Measurements from ENCODE around the gene RLBP1. TPM values are rescaled to one million over a fixed set of nuclear protein-coding genes. Genes with fewer than 3 reads are reported as not detected.

The RLBP1 gene
- total and polyA plus RNA-seq, 8 donors = 0.13 to 1.3 TPM; not detected in 6

DNA sequence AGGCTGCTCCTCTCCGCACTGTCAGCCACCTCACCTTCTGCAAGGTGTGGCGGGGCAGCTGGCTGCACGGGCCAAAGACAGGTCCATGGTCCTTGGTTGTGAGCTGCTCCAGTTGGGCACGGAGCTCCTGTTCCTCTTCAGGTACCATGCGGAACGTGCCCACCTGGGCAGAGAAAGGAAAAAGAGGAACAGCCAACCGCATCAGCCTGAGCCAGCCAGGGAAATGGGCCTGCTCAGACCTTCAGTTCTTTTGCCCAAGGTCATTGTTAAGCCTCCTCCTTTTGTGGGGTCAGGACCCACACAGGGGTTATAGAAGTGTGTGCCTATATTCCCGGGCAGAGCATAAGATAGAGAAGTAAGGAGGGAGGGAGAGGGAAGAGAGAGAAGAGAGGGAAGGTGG is 2.8 kb downstream of the RLBP1 start:
- no peaks in the 10 kb centered on the region for H3K4me1 ChIP-seq
- no peaks in the 10 kb centered on the region for H3K27me3 ChIP-seq
- WGBS, 5 donors = 86 to 94% (median 89%) methylated on average over 8 of the region's 8 CpGs
- no peak overlapping the region for H3K4me3 ChIP-seq
- H3K9me3 ChIP-seq = no peaks in the 10 kb centered on the region
- intact Hi-C loops (cut with DNase I; ENCODE audit: low total_unique reads) = no loop called here
- H3K27ac ChIP-seq = no peak overlapping the region
- H3K36me3 ChIP-seq = no peaks in the 10 kb centered on the region
- TF ChIP-seq EP300 (IDR thresholded peaks at IDR 0.05) = no peak
- TF ChIP-seq, protein P1, sequence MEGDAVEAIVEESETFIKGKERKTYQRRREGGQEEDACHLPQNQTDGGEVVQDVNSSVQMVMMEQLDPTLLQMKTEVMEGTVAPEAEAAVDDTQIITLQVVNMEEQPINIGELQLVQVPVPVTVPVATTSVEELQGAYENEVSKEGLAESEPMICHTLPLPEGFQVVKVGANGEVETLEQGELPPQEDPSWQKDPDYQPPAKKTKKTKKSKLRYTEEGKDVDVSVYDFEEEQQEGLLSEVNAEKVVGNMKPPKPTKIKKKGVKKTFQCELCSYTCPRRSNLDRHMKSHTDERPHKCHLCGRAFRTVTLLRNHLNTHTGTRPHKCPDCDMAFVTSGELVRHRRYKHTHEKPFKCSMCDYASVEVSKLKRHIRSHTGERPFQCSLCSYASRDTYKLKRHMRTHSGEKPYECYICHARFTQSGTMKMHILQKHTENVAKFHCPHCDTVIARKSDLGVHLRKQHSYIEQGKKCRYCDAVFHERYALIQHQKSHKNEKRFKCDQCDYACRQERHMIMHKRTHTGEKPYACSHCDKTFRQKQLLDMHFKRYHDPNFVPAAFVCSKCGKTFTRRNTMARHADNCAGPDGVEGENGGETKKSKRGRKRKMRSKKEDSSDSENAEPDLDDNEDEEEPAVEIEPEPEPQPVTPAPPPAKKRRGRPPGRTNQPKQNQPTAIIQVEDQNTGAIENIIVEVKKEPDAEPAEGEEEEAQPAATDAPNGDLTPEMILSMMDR (IDR thresholded peaks at IDR 0.05) = no peak
- TF ChIP-seq POLR2AphosphoS5 (IDR thresholded peaks at IDR 0.05) = no peak
- no peak for TF ChIP-seq POLR2A (IDR thresholded peaks at IDR 0.05)
- DNase-seq = no peak

DNA sequence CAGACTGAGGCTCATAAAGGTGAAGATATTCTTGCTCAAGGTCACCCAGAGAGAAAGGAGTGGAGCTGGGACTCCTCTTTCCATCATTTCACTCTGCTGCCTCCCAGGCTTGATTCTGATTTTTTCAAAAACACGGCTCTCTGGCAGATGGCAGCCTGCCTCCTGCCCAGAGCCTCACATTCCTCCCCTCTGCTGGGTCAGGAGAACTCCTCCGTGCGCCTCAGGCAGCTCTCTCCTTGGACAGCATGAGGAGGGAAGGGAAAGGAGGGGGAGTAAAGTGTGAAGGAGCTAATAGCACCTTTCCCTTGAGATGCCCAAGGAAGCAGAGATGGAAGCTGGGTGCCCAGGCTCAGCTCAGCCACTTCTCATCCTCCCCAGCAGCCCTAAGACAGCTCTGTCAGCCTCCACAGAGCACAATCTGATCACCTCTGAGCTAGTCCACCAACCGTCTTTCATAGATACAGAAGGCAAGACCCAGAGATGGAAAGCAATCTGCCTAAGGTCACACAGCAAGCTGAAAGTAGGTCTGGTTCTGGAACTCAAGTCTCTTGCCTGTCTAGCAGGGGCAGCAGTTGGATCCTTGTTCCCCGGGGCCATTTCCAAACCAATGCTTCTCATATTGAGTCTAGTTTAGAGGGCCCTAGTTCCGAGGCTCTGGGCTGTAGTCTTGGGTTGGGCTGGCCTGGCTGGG is 3.5 kb downstream of the RLBP1 start:
- Histone ChIP-seq H3K27ac (no peak overlapping the region), H3K27me3 (no peaks in the 10 kb centered on the region), H3K9me3 (no peaks in the 10 kb centered on the region), H3K4me3 (no peak overlapping the region), H3K36me3 (no peaks in the 10 kb centered on the region), H3K4me1 (no peaks in the 10 kb centered on the region)
- TF ChIP-seq POLR2A (IDR thresholded peaks at IDR 0.05) (no peak), EP300 (IDR thresholded peaks at IDR 0.05) (no peak), POLR2AphosphoS5 (IDR thresholded peaks at IDR 0.05) (no peak)
- TF ChIP-seq, protein P1 (IDR thresholded peaks at IDR 0.05) = no peak
- WGBS, 5 donors = 63 to 71% (median 66%) methylated on average over 6 of the region's 6 CpGs
- DNase-seq = no peak
- intact Hi-C loops (cut with DNase I; ENCODE audit: low total_unique reads) = no loop called here

DNA sequence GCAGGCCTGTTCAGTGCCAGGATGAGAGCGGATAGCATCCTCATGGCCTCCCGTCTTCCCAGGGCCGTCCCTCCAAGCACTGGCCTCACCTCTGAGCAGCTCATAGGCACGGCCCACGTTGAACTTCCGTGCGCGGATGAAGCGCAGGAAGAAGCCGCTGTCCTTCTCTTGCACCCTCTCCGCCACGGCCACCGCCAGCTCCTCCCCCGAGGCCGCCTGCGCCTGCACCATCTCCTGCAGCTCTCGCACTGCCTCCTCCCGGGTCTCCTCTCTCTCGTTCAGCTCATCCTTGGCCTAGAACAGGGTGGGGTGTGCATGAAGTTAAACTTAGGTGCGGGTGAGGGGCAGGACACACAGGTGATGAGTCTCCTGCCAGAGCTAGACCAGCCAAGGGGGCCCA is 4.3 kb downstream of the RLBP1 start:
- 85 to 90% (median 88%) methylated on average over 20 of the region's 20 CpGs for WGBS, 5 donors
- no peak for DNase-seq
- no peak for TF ChIP-seq POLR2AphosphoS5 (IDR thresholded peaks at IDR 0.05)
- no peak for TF ChIP-seq EP300 (IDR thresholded peaks at IDR 0.05)
- TF ChIP-seq, protein P1 (IDR thresholded peaks at IDR 0.05) = no peak
- TF ChIP-seq POLR2A (IDR thresholded peaks at IDR 0.05) = no peak
- H3K36me3 ChIP-seq = no peaks in the 10 kb centered on the region
- H3K27ac ChIP-seq = no peak overlapping the region
- no peaks in the 10 kb centered on the region for H3K4me1 ChIP-seq
- no peak overlapping the region for H3K4me3 ChIP-seq
- intact Hi-C loops (cut with DNase I; ENCODE audit: low total_unique reads) = no loop called here
- H3K9me3 ChIP-seq = no peaks in the 10 kb centered on the region
- no peaks in the 10 kb centered on the region for H3K27me3 ChIP-seq

DNA sequence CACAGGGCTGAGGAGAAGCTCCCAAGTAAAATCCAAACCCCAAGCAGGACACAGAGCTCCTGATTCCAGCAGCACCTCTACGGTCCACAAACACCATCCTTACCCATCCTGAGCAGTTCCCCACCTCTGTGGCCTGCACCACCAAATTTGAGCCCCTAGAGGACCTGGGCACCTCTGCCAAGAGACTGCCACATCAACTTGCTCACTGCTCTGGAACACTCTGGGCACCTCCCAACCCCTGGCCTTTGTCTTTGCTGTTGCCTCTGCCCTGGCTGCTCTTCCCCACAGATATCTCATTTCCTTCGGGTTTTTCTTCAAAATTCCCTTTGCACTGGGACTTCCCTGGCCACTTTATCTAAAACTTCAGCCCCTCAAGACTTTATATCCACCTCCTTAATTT is 5.8 kb downstream of the RLBP1 start:
- intact Hi-C loops (cut with DNase I; ENCODE audit: low total_unique reads) = no loop called here
- Histone ChIP-seq H3K4me3 (no peak overlapping the region), H3K9me3 (no peaks in the 10 kb centered on the region), H3K27me3 (no peaks in the 10 kb centered on the region), H3K36me3 (no peaks in the 10 kb centered on the region), H3K27ac (no peak overlapping the region), H3K4me1 (no peaks in the 10 kb centered on the region)
- 68 to 86% (median 83%) methylated on average over 2 of the region's 2 CpGs for WGBS, 5 donors
- TF ChIP-seq EP300 (IDR thresholded peaks at IDR 0.05) (no peak), POLR2AphosphoS5 (IDR thresholded peaks at IDR 0.05) (no peak), POLR2A (IDR thresholded peaks at IDR 0.05) (no peak)
- TF ChIP-seq, protein P1 (IDR thresholded peaks at IDR 0.05) = no peak
- DNase-seq = no peak
